Measurements from ENCODE around the gene FMN2. TPM values are rescaled to one million over a fixed set of nuclear protein-coding genes. Genes with fewer than 3 reads are reported as not detected.
"Not testable (repeated sequence)": the region's sequence is repeated elsewhere in the genome, so short reads cannot be mapped to it uniquely, and the experiment has no call there.

FMN2 gene
- total RNA-seq, 4 donors from 2014 or later: 0.54 to 5.1 (median 1.2) TPM

GRCh38 chr1:240322943-240323342, 231.3 kb downstream of the FMN2 start:
- no peaks in the 10 kb centered on the region for H3K36me3 ChIP-seq
- TF ChIP-seq POLR2A (IDR thresholded peaks at IDR 0.05): no peak
- TF ChIP-seq, protein P1, sequence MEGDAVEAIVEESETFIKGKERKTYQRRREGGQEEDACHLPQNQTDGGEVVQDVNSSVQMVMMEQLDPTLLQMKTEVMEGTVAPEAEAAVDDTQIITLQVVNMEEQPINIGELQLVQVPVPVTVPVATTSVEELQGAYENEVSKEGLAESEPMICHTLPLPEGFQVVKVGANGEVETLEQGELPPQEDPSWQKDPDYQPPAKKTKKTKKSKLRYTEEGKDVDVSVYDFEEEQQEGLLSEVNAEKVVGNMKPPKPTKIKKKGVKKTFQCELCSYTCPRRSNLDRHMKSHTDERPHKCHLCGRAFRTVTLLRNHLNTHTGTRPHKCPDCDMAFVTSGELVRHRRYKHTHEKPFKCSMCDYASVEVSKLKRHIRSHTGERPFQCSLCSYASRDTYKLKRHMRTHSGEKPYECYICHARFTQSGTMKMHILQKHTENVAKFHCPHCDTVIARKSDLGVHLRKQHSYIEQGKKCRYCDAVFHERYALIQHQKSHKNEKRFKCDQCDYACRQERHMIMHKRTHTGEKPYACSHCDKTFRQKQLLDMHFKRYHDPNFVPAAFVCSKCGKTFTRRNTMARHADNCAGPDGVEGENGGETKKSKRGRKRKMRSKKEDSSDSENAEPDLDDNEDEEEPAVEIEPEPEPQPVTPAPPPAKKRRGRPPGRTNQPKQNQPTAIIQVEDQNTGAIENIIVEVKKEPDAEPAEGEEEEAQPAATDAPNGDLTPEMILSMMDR (IDR thresholded peaks at IDR 0.05): no peak
- H3K27me3 ChIP-seq: no peaks in the 10 kb centered on the region
- no peaks in the 10 kb centered on the region for H3K4me1 ChIP-seq
- DNase-seq: no peak
- no peak overlapping the region for H3K4me3 ChIP-seq
- H3K9me3 ChIP-seq: no peaks in the 10 kb centered on the region
- no peak overlapping the region for H3K27ac ChIP-seq

- H3K27me3 ChIP-seq, DNase-seq, H3K36me3 ChIP-seq, H3K4me3 ChIP-seq, H3K9me3 ChIP-seq, H3K4me1 ChIP-seq, H3K27ac ChIP-seq: not testable (repeated sequence)
Measured at GRCh38 chr1:240328382-240328781, 236.7 kb downstream of the FMN2 start.

DNA sequence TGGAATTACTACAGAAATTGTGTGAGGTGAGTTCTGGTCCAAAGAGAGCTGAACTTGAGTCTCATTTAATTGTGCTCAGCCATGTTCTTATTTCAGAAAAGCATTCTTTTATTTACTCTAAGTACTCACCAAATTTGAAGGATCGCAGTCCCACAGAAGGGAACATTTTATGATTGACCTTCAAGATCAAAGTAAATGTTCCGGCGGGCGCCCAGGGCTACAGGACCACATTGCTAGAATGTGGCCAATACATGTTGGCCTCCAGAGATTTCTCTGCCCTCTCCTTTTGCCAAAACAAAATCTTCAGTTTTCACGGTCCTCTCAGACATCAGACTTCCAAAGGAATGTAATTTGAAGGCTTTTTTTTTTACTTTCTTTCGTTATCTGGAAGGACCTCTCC, 237.8 kb downstream of the FMN2 start:
- Histone ChIP-seq H3K9me3 (no peaks in the 10 kb centered on the region), H3K36me3 (no peaks in the 10 kb centered on the region), H3K27ac (no peak overlapping the region), H3K4me1 (no peaks in the 10 kb centered on the region), H3K27me3 (no peaks in the 10 kb centered on the region), H3K4me3 (no peak overlapping the region)
- TF ChIP-seq, protein P1 (IDR thresholded peaks at IDR 0.05): no peak
- TF ChIP-seq POLR2A (IDR thresholded peaks at IDR 0.05): no peak
- DNase-seq: no peak

DNA sequence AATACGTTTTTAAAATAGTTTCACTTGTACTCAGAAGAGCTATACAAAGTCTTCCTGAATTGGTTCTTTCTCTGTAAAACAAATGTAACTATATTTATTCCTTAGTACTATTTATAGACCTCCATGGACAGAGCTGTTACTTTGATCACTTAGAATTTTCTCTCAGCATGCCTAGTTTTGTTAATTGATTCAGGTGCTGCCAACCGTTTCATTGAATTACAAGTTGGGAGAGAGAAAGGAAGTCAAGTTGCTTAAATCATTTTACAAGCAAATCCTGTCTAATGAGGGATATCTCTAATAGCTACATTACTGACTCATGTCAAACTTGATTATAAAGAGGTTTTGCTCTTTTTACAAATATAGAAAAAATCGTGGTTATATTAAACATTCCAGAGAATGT, 241.0 kb downstream of the FMN2 start:
- H3K27me3 ChIP-seq: no peaks in the 10 kb centered on the region
- DNase-seq: no peak
- no peaks in the 10 kb centered on the region for H3K4me1 ChIP-seq

DNA sequence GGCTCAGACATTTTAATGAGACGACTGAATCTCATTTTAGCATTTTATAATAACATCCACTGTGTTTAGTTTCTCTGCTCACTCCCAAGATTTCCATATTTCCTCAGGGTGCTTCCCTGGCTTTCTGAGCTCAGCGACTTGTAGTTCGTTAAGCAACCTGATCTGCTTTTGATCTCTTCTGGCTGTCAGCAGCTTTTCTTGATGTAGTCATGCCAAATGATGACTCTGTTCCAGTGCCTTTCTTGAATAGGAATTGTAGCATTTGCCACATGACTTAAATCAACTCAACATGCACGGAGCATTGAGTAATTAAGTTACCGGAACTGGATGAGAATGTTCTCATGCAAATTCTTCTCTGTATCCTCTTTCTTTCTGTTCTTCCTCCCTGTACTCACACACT, 246.1 kb downstream of the FMN2 start:
- TF ChIP-seq, protein P1 (IDR thresholded peaks at IDR 0.05): no peak
- TF ChIP-seq POLR2A (IDR thresholded peaks at IDR 0.05): no peak
- no peaks in the 10 kb centered on the region for H3K9me3 ChIP-seq
- no peak for DNase-seq
- H3K4me3 ChIP-seq: no peak overlapping the region
- H3K4me1 ChIP-seq: no peaks in the 10 kb centered on the region
- H3K27ac ChIP-seq: peak overlapping the region in 1 of 4 donors; percentile 44
- no peaks in the 10 kb centered on the region for H3K27me3 ChIP-seq
- H3K36me3 ChIP-seq: no peaks in the 10 kb centered on the region

More for the DNA sequence above, 241.0 kb downstream of the FMN2 start:
- H3K9me3 ChIP-seq: no peaks in the 10 kb centered on the region
- H3K27ac ChIP-seq: no peak overlapping the region
- TF ChIP-seq POLR2A (IDR thresholded peaks at IDR 0.05): no peak
- TF ChIP-seq, protein P1 (IDR thresholded peaks at IDR 0.05): no peak
- H3K36me3 ChIP-seq: no peaks in the 10 kb centered on the region
- H3K4me3 ChIP-seq: no peak overlapping the region

- H3K27me3 ChIP-seq: no peaks in the 10 kb centered on the region
- H3K27ac ChIP-seq: no peak overlapping the region
- H3K9me3 ChIP-seq: no peaks in the 10 kb centered on the region
- no peak for DNase-seq
- TF ChIP-seq, protein P1 (IDR thresholded peaks at IDR 0.05): no peak
- no peak for TF ChIP-seq POLR2A (IDR thresholded peaks at IDR 0.05)
- H3K4me1 ChIP-seq: no peaks in the 10 kb centered on the region
- no peaks in the 10 kb centered on the region for H3K36me3 ChIP-seq
- no peak overlapping the region for H3K4me3 ChIP-seq
Measured at GRCh38 chr1:240338837-240339236, 247.2 kb downstream of the FMN2 start.

Data from Peyer's patch (tissue), 4 donors.